ENCODE data around the gene PTPRK.

PTPRK gene

DNA sequence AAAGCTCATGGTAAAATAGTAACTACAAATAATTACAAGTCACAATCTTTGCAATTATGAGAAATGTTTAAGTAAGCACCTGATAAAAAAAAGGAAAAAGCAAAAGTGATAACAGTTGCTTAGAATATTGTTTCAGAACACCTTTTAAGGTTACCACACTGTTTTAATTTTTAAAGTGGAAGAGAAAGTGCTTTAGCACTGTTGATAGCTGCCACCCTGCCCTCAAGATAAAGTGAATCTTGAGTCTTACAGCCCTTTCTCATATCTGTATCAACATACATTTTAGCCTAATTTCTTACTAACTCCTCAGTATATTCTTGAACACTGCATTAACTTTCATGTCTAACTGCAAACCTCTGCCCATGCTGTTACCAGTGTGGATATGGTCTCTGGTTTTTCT is 492.2 kb downstream of the PTPRK start:
- DNase-seq, result no peak
- no peaks in the 10 kb centered on the region for H3K79me2 ChIP-seq (ENCODE audit: control insufficient read depth, insufficient read depth, low read length, poor library complexity)
- no peak overlapping the region for H2BK120ac ChIP-seq (ENCODE audit: insufficient read depth, low read length, poor library complexity)
- H2BK5ac ChIP-seq (ENCODE audit: low read depth, low read length, poor library complexity), result no peak overlapping the region
- H3K14ac ChIP-seq (ENCODE audit: low read length), result no peak overlapping the region
- H2BK12ac ChIP-seq (ENCODE audit: low read length), result no peak overlapping the region
- H3K4ac ChIP-seq (ENCODE audit: low read depth, low read length), result no peak overlapping the region
- no peak overlapping the region for H3K23ac ChIP-seq (ENCODE audit: low read length)
- H3K79me1 ChIP-seq (ENCODE audit: low read length), result no peaks in the 10 kb centered on the region
- no peaks in the 10 kb centered on the region for H3K36me3 ChIP-seq (ENCODE audit: control insufficient read depth in 1 of 2, insufficient read depth in 2 of 2, low read length in 2 of 2)
- no peak overlapping the region for H3K9ac ChIP-seq (ENCODE audit: low read length)
- no peak overlapping the region for H2AFZ ChIP-seq (ENCODE audit: insufficient read depth, low read length, poor library complexity)
- no peak overlapping the region for H3K18ac ChIP-seq (ENCODE audit: low read length)
- H2AK5ac ChIP-seq (ENCODE audit: low read length), result no peak overlapping the region
- H3K9me3 ChIP-seq (ENCODE audit: insufficient read depth, low read depth, low read length), result no peaks in the 10 kb centered on the region
- H3K27ac ChIP-seq (ENCODE audit: low read depth, low read length), result no peak overlapping the region
- H3K4me2 ChIP-seq (ENCODE audit: low read length), result no peak overlapping the region
- H4K12ac ChIP-seq (ENCODE audit: low read depth, low read length), result no peak overlapping the region
- H4K8ac ChIP-seq (ENCODE audit: low read depth, low read length), result no peak overlapping the region
- H3K4me1 ChIP-seq (ENCODE audit: control insufficient read depth in 1 of 2, insufficient read depth in 2 of 2, low read length in 2 of 2), result no peaks in the 10 kb centered on the region
- H3K4me3 ChIP-seq (ENCODE audit: low read depth, low read length), result no peak overlapping the region
- H4K91ac ChIP-seq (ENCODE audit: low read depth, low read length), result no peak overlapping the region
- H3K27me3 ChIP-seq (ENCODE audit: insufficient read depth, low read length), result no peaks in the 10 kb centered on the region

DNA sequence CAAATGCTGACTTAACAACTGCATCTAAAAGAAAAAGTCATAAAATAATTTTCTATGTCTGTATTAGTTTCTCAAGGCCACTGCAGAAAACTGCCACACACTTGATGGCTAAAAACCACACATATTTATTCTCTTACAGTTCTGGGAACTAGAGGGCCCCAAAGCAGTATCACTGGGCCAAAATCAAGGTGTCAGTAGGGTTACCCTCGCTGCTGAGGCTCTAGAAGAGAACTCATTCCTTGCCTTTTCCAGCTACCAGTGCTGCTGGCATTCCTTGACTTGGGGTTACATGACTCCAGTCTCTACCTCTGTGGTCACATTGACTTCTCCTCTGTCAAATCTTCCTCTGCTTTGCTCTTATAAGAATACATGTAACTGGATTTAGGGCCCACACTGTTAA is 494.9 kb downstream of the PTPRK start:
- H3K79me1 ChIP-seq (ENCODE audit: low read length), result no peaks in the 10 kb centered on the region
- no peaks in the 10 kb centered on the region for H3K27me3 ChIP-seq (ENCODE audit: insufficient read depth, low read length)
- no peak overlapping the region for H3K9ac ChIP-seq (ENCODE audit: low read length)
- H3K23ac ChIP-seq (ENCODE audit: low read length), result no peak overlapping the region
- no peaks in the 10 kb centered on the region for H3K4me1 ChIP-seq (ENCODE audit: control insufficient read depth in 1 of 2, insufficient read depth in 2 of 2, low read length in 2 of 2)
- no peak overlapping the region for H3K18ac ChIP-seq (ENCODE audit: low read length)
- no peak overlapping the region for H3K4me2 ChIP-seq (ENCODE audit: low read length)
- no peaks in the 10 kb centered on the region for H3K9me3 ChIP-seq (ENCODE audit: insufficient read depth, low read depth, low read length)
- H4K12ac ChIP-seq (ENCODE audit: low read depth, low read length), result no peak overlapping the region
- H2BK12ac ChIP-seq (ENCODE audit: low read length), result no peak overlapping the region
- H2BK120ac ChIP-seq (ENCODE audit: insufficient read depth, low read length, poor library complexity), result no peak overlapping the region
- no peak overlapping the region for H3K4me3 ChIP-seq (ENCODE audit: low read depth, low read length)
- H2AFZ ChIP-seq (ENCODE audit: insufficient read depth, low read length, poor library complexity), result no peak overlapping the region
- no peaks in the 10 kb centered on the region for H3K79me2 ChIP-seq (ENCODE audit: control insufficient read depth, insufficient read depth, low read length, poor library complexity)
- no peak overlapping the region for H4K91ac ChIP-seq (ENCODE audit: low read depth, low read length)
- WGBS (ENCODE audit: extremely low coverage, insufficient coverage, insufficient read length), result no CpG with 5 or more reads among the region's 1 CpG
- H4K8ac ChIP-seq (ENCODE audit: low read depth, low read length), result no peak overlapping the region
- no peaks in the 10 kb centered on the region for H3K36me3 ChIP-seq (ENCODE audit: control insufficient read depth in 1 of 2, insufficient read depth in 2 of 2, low read length in 2 of 2)
- H2AK5ac ChIP-seq (ENCODE audit: low read length), result no peak overlapping the region
- no peak overlapping the region for H3K14ac ChIP-seq (ENCODE audit: low read length)
- no peak overlapping the region for H3K4ac ChIP-seq (ENCODE audit: low read depth, low read length)
- DNase-seq, result no peak
- no peak overlapping the region for H3K27ac ChIP-seq (ENCODE audit: low read depth, low read length)
- no peak overlapping the region for H2BK5ac ChIP-seq (ENCODE audit: low read depth, low read length, poor library complexity)

DNA sequence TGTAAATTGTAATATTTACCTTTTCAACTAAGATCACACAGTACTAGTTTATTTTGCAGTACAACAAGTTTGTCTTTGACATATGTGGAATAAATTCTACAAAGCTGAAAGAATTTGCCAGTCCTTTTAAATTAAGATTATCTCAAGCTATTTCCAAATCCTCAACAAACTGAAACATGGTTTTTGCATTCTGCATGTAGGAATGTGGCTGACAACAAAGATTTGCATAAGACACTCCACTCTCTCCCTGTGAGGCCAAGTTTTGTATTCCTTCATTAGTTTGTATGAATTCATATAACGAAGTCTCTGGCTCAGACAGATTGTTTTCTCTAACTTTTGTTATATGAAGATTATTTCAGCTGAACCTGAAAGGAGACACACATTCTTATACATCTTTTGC is 495.4 kb downstream of the PTPRK start:
- H4K8ac ChIP-seq (ENCODE audit: low read depth, low read length), result no peak overlapping the region
- no peak overlapping the region for H4K91ac ChIP-seq (ENCODE audit: low read depth, low read length)
- H3K18ac ChIP-seq (ENCODE audit: low read length), result no peak overlapping the region
- no peak overlapping the region for H2AK5ac ChIP-seq (ENCODE audit: low read length)
- no peak overlapping the region for H3K27ac ChIP-seq (ENCODE audit: low read depth, low read length)
- no peak overlapping the region for H3K4me2 ChIP-seq (ENCODE audit: low read length)
- H2AFZ ChIP-seq (ENCODE audit: insufficient read depth, low read length, poor library complexity), result no peak overlapping the region
- no CpG with 5 or more reads among the region's 1 CpG for WGBS (ENCODE audit: extremely low coverage, insufficient coverage, insufficient read length)
- H3K23ac ChIP-seq (ENCODE audit: low read length), result no peak overlapping the region
- H3K4ac ChIP-seq (ENCODE audit: low read depth, low read length), result no peak overlapping the region
- H2BK5ac ChIP-seq (ENCODE audit: low read depth, low read length, poor library complexity), result no peak overlapping the region
- DNase-seq, result no peak
- H3K36me3 ChIP-seq (ENCODE audit: control insufficient read depth in 1 of 2, insufficient read depth in 2 of 2, low read length in 2 of 2), result no peaks in the 10 kb centered on the region
- H3K79me2 ChIP-seq (ENCODE audit: control insufficient read depth, insufficient read depth, low read length, poor library complexity), result no peaks in the 10 kb centered on the region
- H2BK120ac ChIP-seq (ENCODE audit: insufficient read depth, low read length, poor library complexity), result no peak overlapping the region
- no peaks in the 10 kb centered on the region for H3K79me1 ChIP-seq (ENCODE audit: low read length)
- no peaks in the 10 kb centered on the region for H3K9me3 ChIP-seq (ENCODE audit: insufficient read depth, low read depth, low read length)
- no peak overlapping the region for H3K9ac ChIP-seq (ENCODE audit: low read length)
- H4K12ac ChIP-seq (ENCODE audit: low read depth, low read length), result no peak overlapping the region
- H3K4me1 ChIP-seq (ENCODE audit: control insufficient read depth in 1 of 2, insufficient read depth in 2 of 2, low read length in 2 of 2), result no peaks in the 10 kb centered on the region
- H3K27me3 ChIP-seq (ENCODE audit: insufficient read depth, low read length), result no peaks in the 10 kb centered on the region
- no peak overlapping the region for H2BK12ac ChIP-seq (ENCODE audit: low read length)
- H3K14ac ChIP-seq (ENCODE audit: low read length), result no peak overlapping the region
- no peak overlapping the region for H3K4me3 ChIP-seq (ENCODE audit: low read depth, low read length)

DNA sequence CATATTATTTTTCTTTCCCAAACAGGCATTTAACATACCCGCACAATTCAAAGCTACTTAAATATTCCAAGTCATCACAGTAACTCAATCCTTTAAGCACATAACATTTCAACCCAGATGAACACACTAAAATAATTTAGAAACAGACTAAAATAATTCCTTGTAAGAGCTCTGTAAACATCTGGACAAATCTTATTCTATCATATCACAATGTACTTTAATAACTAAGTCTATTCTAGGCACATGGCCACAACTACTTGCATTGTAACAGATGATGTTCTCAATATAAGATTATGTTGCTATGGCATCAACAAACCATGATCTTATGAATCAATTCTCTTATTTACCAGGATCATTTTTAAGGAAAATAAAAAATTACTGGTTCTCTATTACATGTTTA is 496.4 kb downstream of the PTPRK start:
- Histone ChIP-seq H3K4me1 (ENCODE audit: control insufficient read depth in 1 of 2, insufficient read depth in 2 of 2, low read length in 2 of 2) (no peaks in the 10 kb centered on the region), H3K18ac (ENCODE audit: low read length) (no peak overlapping the region), H3K23ac (ENCODE audit: low read length) (no peak overlapping the region), H4K12ac (ENCODE audit: low read depth, low read length) (no peak overlapping the region), H3K27me3 (ENCODE audit: insufficient read depth, low read length) (no peaks in the 10 kb centered on the region), H2AFZ (ENCODE audit: insufficient read depth, low read length, poor library complexity) (no peak overlapping the region), H3K9ac (ENCODE audit: low read length) (no peak overlapping the region), H3K27ac (ENCODE audit: low read depth, low read length) (no peak overlapping the region), H4K8ac (ENCODE audit: low read depth, low read length) (no peak overlapping the region), H3K14ac (ENCODE audit: low read length) (no peak overlapping the region), H3K79me2 (ENCODE audit: control insufficient read depth, insufficient read depth, low read length, poor library complexity) (no peaks in the 10 kb centered on the region), H2AK5ac (ENCODE audit: low read length) (no peak overlapping the region), H3K36me3 (ENCODE audit: control insufficient read depth in 1 of 2, insufficient read depth in 2 of 2, low read length in 2 of 2) (no peaks in the 10 kb centered on the region), H3K4me3 (ENCODE audit: low read depth, low read length) (no peak overlapping the region), H3K9me3 (ENCODE audit: insufficient read depth, low read depth, low read length) (no peaks in the 10 kb centered on the region), H3K4ac (ENCODE audit: low read depth, low read length) (no peak overlapping the region), H2BK5ac (ENCODE audit: low read depth, low read length, poor library complexity) (no peak overlapping the region), H3K4me2 (ENCODE audit: low read length) (no peak overlapping the region), H2BK120ac (ENCODE audit: insufficient read depth, low read length, poor library complexity) (no peak overlapping the region), H2BK12ac (ENCODE audit: low read length) (no peak overlapping the region), H3K79me1 (ENCODE audit: low read length) (no peaks in the 10 kb centered on the region), H4K91ac (ENCODE audit: low read depth, low read length) (no peak overlapping the region)
- WGBS (ENCODE audit: extremely low coverage, insufficient coverage, insufficient read length), result no CpG with 5 or more reads among the region's 1 CpG
- no peak for DNase-seq

DNA sequence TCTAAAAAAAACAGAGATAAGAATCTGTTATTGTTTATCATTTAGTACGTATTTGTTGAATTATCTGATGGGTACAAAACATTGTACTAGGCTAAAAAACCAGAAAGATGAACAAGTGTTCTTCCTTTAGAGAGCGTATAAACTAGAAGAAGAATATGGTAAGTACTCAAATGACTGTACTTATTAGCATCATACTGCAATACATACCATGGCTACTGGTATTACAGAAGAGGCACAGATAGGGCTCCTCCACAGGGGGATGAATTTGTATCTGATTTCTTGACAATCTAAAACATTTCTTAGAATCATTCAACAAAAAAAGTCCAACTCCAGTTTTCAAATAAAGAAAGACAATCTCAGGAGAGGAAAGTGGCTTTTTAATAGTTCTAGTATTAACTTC is 501.6 kb downstream of the PTPRK start:
- no peak overlapping the region for H2AK5ac ChIP-seq (ENCODE audit: low read length)
- no peak overlapping the region for H4K12ac ChIP-seq (ENCODE audit: low read depth, low read length)
- no peak overlapping the region for H3K18ac ChIP-seq (ENCODE audit: low read length)
- no CpG with 5 or more reads among the region's 2 CpGs for WGBS (ENCODE audit: extremely low coverage, insufficient coverage, insufficient read length)
- H4K8ac ChIP-seq (ENCODE audit: low read depth, low read length), result no peak overlapping the region
- H3K36me3 ChIP-seq (ENCODE audit: control insufficient read depth in 1 of 2, insufficient read depth in 2 of 2, low read length in 2 of 2), result no peaks in the 10 kb centered on the region
- no peak overlapping the region for H2BK12ac ChIP-seq (ENCODE audit: low read length)
- H3K4ac ChIP-seq (ENCODE audit: low read depth, low read length), result no peak overlapping the region
- H2BK120ac ChIP-seq (ENCODE audit: insufficient read depth, low read length, poor library complexity), result no peak overlapping the region
- H3K23ac ChIP-seq (ENCODE audit: low read length), result no peak overlapping the region
- H3K79me1 ChIP-seq (ENCODE audit: low read length), result no peaks in the 10 kb centered on the region
- H3K27ac ChIP-seq (ENCODE audit: low read depth, low read length), result no peak overlapping the region
- no peak overlapping the region for H3K9ac ChIP-seq (ENCODE audit: low read length)
- H2AFZ ChIP-seq (ENCODE audit: insufficient read depth, low read length, poor library complexity), result no peak overlapping the region
- no peak overlapping the region for H4K91ac ChIP-seq (ENCODE audit: low read depth, low read length)
- no peak overlapping the region for H3K4me2 ChIP-seq (ENCODE audit: low read length)
- H3K9me3 ChIP-seq (ENCODE audit: insufficient read depth, low read depth, low read length), result no peaks in the 10 kb centered on the region
- no peak for DNase-seq
- no peaks in the 10 kb centered on the region for H3K79me2 ChIP-seq (ENCODE audit: control insufficient read depth, insufficient read depth, low read length, poor library complexity)
- no peaks in the 10 kb centered on the region for H3K4me1 ChIP-seq (ENCODE audit: control insufficient read depth in 1 of 2, insufficient read depth in 2 of 2, low read length in 2 of 2)
- H3K27me3 ChIP-seq (ENCODE audit: insufficient read depth, low read length), result no peaks in the 10 kb centered on the region
- no peak overlapping the region for H2BK5ac ChIP-seq (ENCODE audit: low read depth, low read length, poor library complexity)
- H3K4me3 ChIP-seq (ENCODE audit: low read depth, low read length), result no peak overlapping the region
- no peak overlapping the region for H3K14ac ChIP-seq (ENCODE audit: low read length)
